ENCODE measurements around the gene ELMO1.

DNA sequence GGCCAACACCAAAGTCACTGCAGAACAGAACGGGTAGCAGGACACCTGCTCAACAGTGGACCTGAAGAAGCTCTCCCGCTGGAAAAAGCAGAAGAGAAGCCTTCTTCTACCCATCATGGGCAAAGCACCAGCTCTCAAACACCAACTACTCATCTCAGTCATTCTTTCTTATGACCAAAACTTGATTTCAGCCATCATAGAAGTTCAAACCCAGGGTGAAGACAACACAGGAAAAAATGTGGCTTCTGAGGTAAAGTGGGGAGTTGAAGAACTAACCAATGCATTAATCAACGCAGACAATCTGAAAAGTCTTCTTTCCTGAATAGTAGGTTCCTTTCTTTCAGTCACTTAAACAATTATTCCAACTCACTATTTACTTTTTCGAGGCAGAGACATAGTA lies 83.3 kb downstream of the ELMO1 start:
- TF ChIP-seq, protein P1, sequence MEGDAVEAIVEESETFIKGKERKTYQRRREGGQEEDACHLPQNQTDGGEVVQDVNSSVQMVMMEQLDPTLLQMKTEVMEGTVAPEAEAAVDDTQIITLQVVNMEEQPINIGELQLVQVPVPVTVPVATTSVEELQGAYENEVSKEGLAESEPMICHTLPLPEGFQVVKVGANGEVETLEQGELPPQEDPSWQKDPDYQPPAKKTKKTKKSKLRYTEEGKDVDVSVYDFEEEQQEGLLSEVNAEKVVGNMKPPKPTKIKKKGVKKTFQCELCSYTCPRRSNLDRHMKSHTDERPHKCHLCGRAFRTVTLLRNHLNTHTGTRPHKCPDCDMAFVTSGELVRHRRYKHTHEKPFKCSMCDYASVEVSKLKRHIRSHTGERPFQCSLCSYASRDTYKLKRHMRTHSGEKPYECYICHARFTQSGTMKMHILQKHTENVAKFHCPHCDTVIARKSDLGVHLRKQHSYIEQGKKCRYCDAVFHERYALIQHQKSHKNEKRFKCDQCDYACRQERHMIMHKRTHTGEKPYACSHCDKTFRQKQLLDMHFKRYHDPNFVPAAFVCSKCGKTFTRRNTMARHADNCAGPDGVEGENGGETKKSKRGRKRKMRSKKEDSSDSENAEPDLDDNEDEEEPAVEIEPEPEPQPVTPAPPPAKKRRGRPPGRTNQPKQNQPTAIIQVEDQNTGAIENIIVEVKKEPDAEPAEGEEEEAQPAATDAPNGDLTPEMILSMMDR (IDR thresholded peaks at IDR 0.05 in 2 of 3, conservative IDR thresholded peaks at IDR 0.05 in 1 of 3; ENCODE audit: borderline replicate concordance in 1 of 3, insufficient read depth in 1 of 3, low read depth in 2 of 3, low read length in 2 of 3), result no peak
- TF ChIP-seq EZH2 (IDR thresholded peaks at IDR 0.05), result no peak
